ENCODE measurements around the gene ADGRG4. TPM values are rescaled to one million over a fixed set of nuclear protein-coding genes. Genes with fewer than 3 reads are reported as not detected.

ADGRG4 gene
- total and polyA plus RNA-seq, 3 donors from 2014 or later = 0.28 to 1.0 (median 0.50) TPM

DNA sequence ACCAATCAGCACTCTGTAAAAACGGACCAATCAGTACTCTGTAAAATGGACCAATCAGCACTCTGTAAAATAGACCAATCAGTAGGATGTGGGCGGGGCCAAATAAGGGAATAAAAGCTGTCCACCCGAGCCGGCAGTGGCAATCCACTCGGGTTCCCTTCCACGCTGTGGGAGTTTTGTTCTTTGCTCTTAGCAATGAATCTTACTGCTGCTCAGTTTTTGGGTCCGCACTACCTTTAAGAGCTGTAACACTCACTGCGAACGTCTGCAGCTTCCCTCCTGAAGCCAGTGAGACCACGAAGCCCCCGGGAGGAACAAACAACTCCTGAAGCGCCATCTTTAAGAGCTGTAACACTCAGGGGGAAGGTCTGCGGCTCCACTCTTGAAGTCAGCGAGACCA lies 120.6 kb downstream of the ADGRG4 start:
- Histone ChIP-seq H3K4me1 (no peaks in the 10 kb centered on the region), H3K27me3 (no peaks in the 10 kb centered on the region), H3K36me3 (ENCODE audit: low read depth, missing control alignments) (no peaks in the 10 kb centered on the region), H3K9me3 (no peaks in the 10 kb centered on the region), H3K4me3 (no peak overlapping the region), H3K27ac (no peak overlapping the region)
- peak; percentile 63 for DNase-seq
- intact Hi-C loops (cut with DNase I; ENCODE audit: low total_unique reads) = no loop called here
- TF ChIP-seq CTCF (IDR thresholded peaks at IDR 0.05) = no peak
- TF ChIP-seq POLR2A (IDR thresholded peaks at IDR 0.05) = no peak
- 55 to 71% methylated on average over 10 to 14 of the region's 14 CpGs for WGBS, 2 donors

DNA sequence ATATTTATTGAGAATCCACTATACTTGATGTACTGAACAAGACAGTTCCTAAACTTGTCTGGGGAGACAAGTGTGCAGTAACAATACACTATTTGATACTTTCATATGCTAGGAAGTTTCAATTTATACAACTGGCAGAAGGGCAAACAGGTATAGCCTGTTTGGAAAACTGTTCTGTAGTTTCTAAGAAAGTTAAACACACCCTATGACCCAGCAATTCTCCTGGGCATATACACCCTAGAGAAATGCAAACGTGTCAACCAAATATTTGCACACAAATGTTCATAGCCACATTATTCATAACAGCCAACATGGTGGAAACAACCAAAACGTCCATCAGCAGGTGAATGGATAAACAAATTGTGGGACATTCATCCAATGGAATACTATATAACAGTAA lies 123.0 kb downstream of the ADGRG4 start:
- Histone ChIP-seq H3K4me3 (no peak overlapping the region), H3K4me1 (no peaks in the 10 kb centered on the region), H3K27ac (no peak overlapping the region), H3K9me3 (no peaks in the 10 kb centered on the region), H3K27me3 (no peaks in the 10 kb centered on the region), H3K36me3 (ENCODE audit: low read depth, missing control alignments) (no peaks in the 10 kb centered on the region)
- TF ChIP-seq POLR2A (IDR thresholded peaks at IDR 0.05) (no peak), CTCF (IDR thresholded peaks at IDR 0.05) (no peak)
- WGBS, 2 donors = 40 to 68% methylated on average over 2 of the region's 2 CpGs
- DNase-seq = no peak
- intact Hi-C loops (cut with DNase I; ENCODE audit: low total_unique reads) = no loop called here

DNA sequence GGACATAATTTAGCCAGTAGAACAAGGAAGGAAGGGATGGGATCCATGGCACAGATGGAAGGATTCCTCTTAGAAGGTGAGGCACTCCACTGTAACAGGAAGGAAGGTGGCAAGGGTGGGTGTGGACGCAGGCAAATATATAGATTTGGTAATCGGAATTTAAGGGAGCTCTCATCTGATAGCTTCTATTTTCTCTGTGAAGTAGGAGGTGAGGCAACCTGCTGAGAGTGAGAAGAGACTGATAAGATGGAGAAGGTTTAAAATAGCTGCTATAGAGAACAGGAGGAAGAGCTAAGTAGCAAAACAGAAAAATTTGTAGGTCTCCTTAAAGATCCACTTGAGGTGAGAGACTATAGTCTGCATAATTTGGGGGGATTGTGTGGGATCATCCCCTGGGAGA lies 125.2 kb downstream of the ADGRG4 start:
- WGBS, 2 donors = 63 to 81% methylated on average over 2 of the region's 2 CpGs
- TF ChIP-seq POLR2A (IDR thresholded peaks at IDR 0.05) (no peak), CTCF (IDR thresholded peaks at IDR 0.05) (no peak)
- Histone ChIP-seq H3K4me3 (no peak overlapping the region), H3K27me3 (no peaks in the 10 kb centered on the region), H3K36me3 (ENCODE audit: low read depth, missing control alignments) (no peaks in the 10 kb centered on the region), H3K9me3 (no peaks in the 10 kb centered on the region), H3K4me1 (no peaks in the 10 kb centered on the region), H3K27ac (no peak overlapping the region)
- DNase-seq = no peak
- intact Hi-C loops (cut with DNase I; ENCODE audit: low total_unique reads) = no loop called here

DNA sequence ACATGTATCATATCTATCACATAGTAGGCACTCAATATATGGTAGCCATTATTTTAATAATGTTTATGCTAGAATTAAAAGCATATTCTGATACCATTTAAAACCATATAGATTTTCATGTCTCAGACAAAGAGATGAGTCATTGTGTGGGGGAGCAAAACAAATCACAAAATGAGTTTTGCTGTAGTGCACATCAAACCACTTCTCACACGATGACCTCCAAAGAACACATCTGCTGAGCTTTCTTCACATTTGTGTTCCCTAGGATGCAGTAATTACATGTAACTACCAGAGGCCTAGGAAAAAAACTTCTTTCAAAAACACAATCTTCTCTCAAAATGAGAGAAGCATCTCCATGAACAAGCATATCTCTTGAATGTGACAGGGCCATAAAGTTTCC lies 130.9 kb downstream of the ADGRG4 start:
- intact Hi-C loops (cut with DNase I; ENCODE audit: low total_unique reads) = no loop called here
- Histone ChIP-seq H3K36me3 (ENCODE audit: low read depth, missing control alignments) (no peaks in the 10 kb centered on the region), H3K9me3 (no peaks in the 10 kb centered on the region), H3K27me3 (no peaks in the 10 kb centered on the region), H3K4me1 (no peaks in the 10 kb centered on the region), H3K27ac (no peak overlapping the region), H3K4me3 (no peak overlapping the region)
- no peak for TF ChIP-seq POLR2A (IDR thresholded peaks at IDR 0.05)
- no peak for DNase-seq
- 30 to 59% methylated on average over 1 of the region's 1 CpG for WGBS, 2 donors

DNA sequence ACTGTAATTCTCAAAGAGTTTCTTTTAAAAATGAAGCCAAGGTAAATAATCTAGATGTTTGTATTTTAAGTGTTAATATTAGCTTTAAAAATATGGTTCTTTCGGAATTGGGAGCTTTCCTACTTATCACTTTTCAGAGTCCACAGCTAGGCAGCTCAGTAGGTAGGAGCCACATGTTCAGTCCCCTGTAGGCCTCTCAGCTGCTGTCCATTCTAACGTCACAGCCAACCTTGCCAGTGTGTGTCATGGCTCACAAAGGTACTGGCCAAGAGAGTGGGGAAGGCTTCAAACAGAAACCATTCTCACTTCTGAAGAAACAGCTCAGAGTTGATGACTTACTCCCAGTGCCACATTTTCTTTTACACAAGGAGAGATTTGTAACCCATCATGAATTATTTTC lies 137.0 kb downstream of the ADGRG4 start:
- no peak for DNase-seq
- Histone ChIP-seq H3K4me3 (no peak overlapping the region), H3K4me1 (no peaks in the 10 kb centered on the region), H3K9me3 (no peaks in the 10 kb centered on the region), H3K27ac (no peak overlapping the region), H3K36me3 (ENCODE audit: low read depth, missing control alignments) (no peaks in the 10 kb centered on the region), H3K27me3 (no peaks in the 10 kb centered on the region)
- intact Hi-C loops (cut with DNase I; ENCODE audit: low total_unique reads) = no loop called here
- TF ChIP-seq POLR2A (IDR thresholded peaks at IDR 0.05) = no peak
- TF ChIP-seq CTCF (IDR thresholded peaks at IDR 0.05) = no peak
- 46 to 48% methylated on average over 2 of the region's 2 CpGs for WGBS, 2 donors

Data from testis (tissue), 3 donors.